GM23248 (cell line): ENCODE results near the gene MKRN2OS. TPM values are rescaled to one million over a fixed set of nuclear protein-coding genes. Genes with fewer than 3 reads are reported as not detected.

Experiments used
- DNase-seq: peaks from one replicate; pipeline ENCODE4 v3.0.0-alpha.2; 2015
- H2AFZ ChIP-seq: fragments of 200-600 bp; sonication (generic); 2 replicates; pipeline ENCODE4 v1.6.1; 2016; ENCODE audit warnings: antibody characterized with exemption
- H3F3A ChIP-seq: fragments of 200-600 bp; sonication (generic); 2 replicates; pipeline ENCODE4 v1.6.1; 2016; ENCODE audit warnings: mild to moderate bottlenecking, antibody characterized with exemption, mixed run types; ENCODE audit not compliant: insufficient read depth
- H3K27ac ChIP-seq: fragments of 200-600 bp; sonication (generic); 2 replicates; pipeline ENCODE4 v1.5.1; 2016; ENCODE audit warnings: mild to moderate bottlenecking
- H3K27me3 ChIP-seq: fragments of 200-600 bp; sonication (generic); replicated peaks from 2 replicates; pipeline ENCODE4 v1.6.1; 2016; ENCODE audit warnings: mild to moderate bottlenecking; ENCODE audit not compliant: insufficient read depth
- H3K36me3 ChIP-seq: fragments of 200-600 bp; sonication (generic); 2 replicates; pipeline ENCODE4 v1.6.1; 2016; ENCODE audit warnings: low read depth, mild to moderate bottlenecking
- H3K4me1 ChIP-seq: fragments of 200-600 bp; sonication (generic); 2 replicates; pipeline ENCODE4 v1.6.1; 2016; ENCODE audit warnings: mild to moderate bottlenecking; ENCODE audit not compliant: insufficient read depth
- H3K4me2 ChIP-seq: fragments of 200-600 bp; sonication (generic); one replicate; pipeline ENCODE4 v1.6.1; 2016; ENCODE audit warnings: mild to moderate bottlenecking; ENCODE audit not compliant: unreplicated experiment
- H3K4me3 ChIP-seq: fragments of 200-600 bp; sonication (generic); 2 replicates; pipeline ENCODE4 v1.5.1; 2016; ENCODE audit warnings: mild to moderate bottlenecking
- H3K79me2 ChIP-seq: fragments of 200-600 bp; sonication (generic); 2 replicates; pipeline ENCODE4 v1.6.1; 2016; ENCODE audit warnings: mild to moderate bottlenecking; ENCODE audit not compliant: insufficient read depth
- H3K9ac ChIP-seq: fragments of 200-600 bp; sonication (generic); 2 replicates; pipeline ENCODE4 v1.6.1; 2016; ENCODE audit warnings: mild to moderate bottlenecking
- H3K9me2 ChIP-seq: fragments of 200-600 bp; sonication (generic); 2 replicates; pipeline ENCODE4 v1.6.1; 2016; ENCODE audit warnings: mixed run types, mild to moderate bottlenecking, moderate library complexity; ENCODE audit not compliant: insufficient read depth
- H3K9me3 ChIP-seq: fragments of 200-600 bp; sonication (generic); one replicate; pipeline ENCODE4 v1.6.1; 2017; ENCODE audit warnings: low read depth
- H4K20me1 ChIP-seq: fragments of 200-600 bp; sonication (generic); 2 replicates; pipeline ENCODE4 v1.6.0; 2016; ENCODE audit not compliant: insufficient read depth
- EZH2 ChIP-seq: fragments of 200-600 bp; sonication (generic); IDR thresholded peaks from 2 replicates; pipeline ENCODE4 v1.6.1; 2018; ENCODE audit warnings: antibody characterized with exemption, mild to moderate bottlenecking; ENCODE audit not compliant: insufficient read depth, poor library complexity, severe bottlenecking
- EZH2phosphoT487 ChIP-seq: fragments of 200-600 bp; sonication (generic); IDR thresholded peaks from 2 replicates; pipeline ENCODE4 v1.6.1; 2018; ENCODE audit warnings: antibody characterized with exemption, moderate library complexity, mild to moderate bottlenecking, low read depth; ENCODE audit not compliant: insufficient read depth
- WGBS, 2 experiments: methylation state at CpG; one replicate each; pipeline ENCODE4 v1.1.6; 2015 to 2017; ENCODE audit warnings: low lambda C conversion rate in 2 of 2, low coverage in 1 of 2; ENCODE audit errors: missing lambda C conversion rate in 2 of 2; 5-methylcytosine and 5-hydroxymethylcytosine counted together
- in situ Hi-C: fragments of 300-500 bp; cut with MboI; formaldehyde crosslinking; loops from 2 replicates; pipeline ENCODE4 v1.15.0; 2020
- polyA plus RNA-seq: library from polyadenylated mRNA; unstranded; fragments of >200 nt; fragmentation: Nextera tagmentation; extraction: Ambion mirVana; gene quantifications from 2 replicates; pipeline ENCODE4 v1.2.1, GENCODE V29; 2016
- total RNA-seq: library from RNA; depleted of rRNA; stranded (reverse); fragments of >200 nt; shearing (Covaris generic); gene quantifications from 2 replicates; pipeline ENCODE4 v1.2.3, GENCODE V29; 2014

MKRN2OS gene
- total and polyA plus RNA-seq, 2 experiments from 2014 or later = not detected

GRCh38 chr3:12590096-12590495 is 44.8 kb upstream of the MKRN2OS start:
- no peak overlapping the region for H3K4me3 ChIP-seq
- DNase-seq = no peak
- H3K4me2 ChIP-seq = no peak overlapping the region
- H3K36me3 ChIP-seq = peaks cover 39% of the 10 kb centered on the region
- peaks cover 22% of the 10 kb centered on the region; the same call in 1 of the 2 replicates for H3K79me2 ChIP-seq
- no peaks in the 10 kb centered on the region for H3K9me3 ChIP-seq
- peaks cover 14% of the 10 kb centered on the region for H3K4me1 ChIP-seq
- H3F3A ChIP-seq = peaks cover 51% of the 10 kb centered on the region
- H3K9me2 ChIP-seq = no peaks in the 10 kb centered on the region
- H2AFZ ChIP-seq = no peak overlapping the region
- H3K9ac ChIP-seq = no peak overlapping the region
- H4K20me1 ChIP-seq = no peaks in the 10 kb centered on the region
- in situ Hi-C loops = no loop called here
- no peak for TF ChIP-seq EZH2phosphoT487
- no peaks in the 10 kb centered on the region for H3K27me3 ChIP-seq
- 97 to 100% methylated on average over 1 to 3 of the region's 4 CpGs for WGBS, 2 experiments
- no peak overlapping the region for H3K27ac ChIP-seq

GRCh38 chr3:12588039-12589009 is 43.0 kb upstream of the MKRN2OS start:
- Histone ChIP-seq H3K9ac (no peak overlapping the region), H3K4me1 (peaks cover 14% of the 10 kb centered on the region), H3K9me2 (no peaks in the 10 kb centered on the region), H3F3A (peaks cover 68% of the 10 kb centered on the region), H3K27me3 (no peaks in the 10 kb centered on the region), H3K4me3 (no peak overlapping the region), H3K36me3 (peaks cover 50% of the 10 kb centered on the region), H3K4me2 (no peak overlapping the region), H4K20me1 (no peaks in the 10 kb centered on the region), H2AFZ (no peak overlapping the region), H3K27ac (peak overlapping the region; percentile 7; the same call in 1 of the 2 replicates), H3K9me3 (no peaks in the 10 kb centered on the region), H3K79me2 (peaks cover 28% of the 10 kb centered on the region; the same call in 1 of the 2 replicates)
- TF ChIP-seq EZH2phosphoT487 (no peak), EZH2 (no peak)
- peak; percentile 50 for DNase-seq
- WGBS, 2 experiments = 60% methylated on average over 7 of the region's 7 CpGs
- in situ Hi-C loops = no loop called here

DNA sequence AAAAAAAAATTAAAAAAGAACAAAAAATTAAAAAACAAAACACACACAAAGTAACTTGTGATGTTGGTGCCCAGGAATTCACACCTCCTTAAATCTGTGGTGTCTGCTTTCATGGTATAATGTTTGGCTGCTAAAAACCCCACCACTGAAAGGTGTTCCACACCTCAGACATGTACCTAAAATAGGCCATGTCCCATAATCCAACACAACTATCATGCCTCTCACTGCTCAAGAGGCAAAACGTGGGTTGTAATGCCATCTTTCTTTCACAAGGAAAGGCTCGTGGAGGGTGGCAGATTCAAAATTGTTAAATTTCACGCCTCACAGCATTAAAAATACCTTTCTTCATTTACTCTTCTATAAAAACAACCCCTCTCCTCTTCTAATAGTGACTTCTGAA is 41.1 kb upstream of the MKRN2OS start:
- H3F3A ChIP-seq = peaks cover 71% of the 10 kb centered on the region
- H3K27ac ChIP-seq = no peak overlapping the region
- no peaks in the 10 kb centered on the region for H4K20me1 ChIP-seq
- H3K4me3 ChIP-seq = no peak overlapping the region
- H3K79me2 ChIP-seq = peaks cover 35% of the 10 kb centered on the region
- WGBS, 2 experiments = 85% methylated on average over 3 of the region's 3 CpGs
- no peak overlapping the region for H3K4me2 ChIP-seq
- H3K36me3 ChIP-seq = peaks cover 62% of the 10 kb centered on the region
- no peaks in the 10 kb centered on the region for H3K9me3 ChIP-seq
- in situ Hi-C loops = no loop called here
- DNase-seq = no peak
- H3K9ac ChIP-seq = no peak overlapping the region
- H3K4me1 ChIP-seq = peaks cover 14% of the 10 kb centered on the region
- H3K27me3 ChIP-seq = no peaks in the 10 kb centered on the region
- H2AFZ ChIP-seq = no peak overlapping the region
- no peaks in the 10 kb centered on the region for H3K9me2 ChIP-seq
- no peak for TF ChIP-seq EZH2
- no peak for TF ChIP-seq EZH2phosphoT487

- TF ChIP-seq EZH2 (no peak), EZH2phosphoT487 (no peak)
- no peaks in the 10 kb centered on the region for H4K20me1 ChIP-seq
- 66 to 77% methylated on average over 5 of the region's 5 CpGs for WGBS, 2 experiments
These were observed 40.7 kb upstream of the MKRN2OS start for GRCh38 chr3:12585970-12586369.

More at GRCh38 chr3:12585970-12586369, 40.7 kb upstream of the MKRN2OS start:
- no peak overlapping the region for H3K27ac ChIP-seq
- H3K9me3 ChIP-seq = no peaks in the 10 kb centered on the region
- in situ Hi-C loops = no loop called here
- no peak overlapping the region for H2AFZ ChIP-seq
- H3K9ac ChIP-seq = no peak overlapping the region
- peaks cover 67% of the 10 kb centered on the region for H3F3A ChIP-seq
- H3K27me3 ChIP-seq = no peaks in the 10 kb centered on the region
- no peak overlapping the region for H3K4me3 ChIP-seq
- H3K79me2 ChIP-seq = peaks cover 39% of the 10 kb centered on the region
- no peaks in the 10 kb centered on the region for H3K9me2 ChIP-seq
- peaks cover 57% of the 10 kb centered on the region for H3K36me3 ChIP-seq
- H3K4me2 ChIP-seq = no peak overlapping the region
- H3K4me1 ChIP-seq = peaks cover 14% of the 10 kb centered on the region
- no peak for DNase-seq
